ENCODE results near the gene HSPA12B.

DNA sequence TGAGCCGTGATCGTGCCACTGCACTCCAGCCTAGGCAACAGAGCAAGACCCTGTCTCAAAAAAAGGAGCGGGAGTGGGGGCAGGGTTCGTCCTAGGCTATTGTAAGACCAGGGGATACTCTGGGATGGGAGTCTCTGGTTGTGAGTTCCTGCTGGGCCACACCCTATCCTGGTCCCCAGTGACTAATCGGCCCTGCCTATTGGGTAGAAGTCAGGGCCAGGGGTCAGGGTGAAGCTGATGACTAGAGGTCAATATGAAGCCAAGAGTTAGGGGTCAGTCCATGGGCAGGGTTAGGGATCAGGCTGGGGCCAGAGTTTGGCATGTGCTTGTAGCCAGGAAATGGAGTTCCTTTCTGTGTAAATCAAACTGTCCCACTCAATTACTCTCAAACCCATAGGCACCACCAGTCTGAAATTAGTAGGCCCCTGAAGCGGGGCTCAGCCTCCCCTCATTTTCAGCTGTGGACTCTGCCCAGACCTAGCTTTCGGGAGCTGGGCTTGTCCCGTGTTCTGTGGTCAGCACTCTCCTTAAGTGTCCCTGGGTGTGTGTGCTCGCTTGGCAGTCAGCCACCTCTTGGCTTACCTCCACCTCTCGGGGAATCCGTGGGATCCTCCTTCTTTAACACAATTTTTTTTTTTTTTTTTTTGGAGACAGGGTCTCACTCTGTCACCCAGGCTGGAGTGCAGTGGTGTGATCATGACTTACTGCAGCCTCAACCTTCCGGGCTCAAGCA lies 1.8 kb downstream of the HSPA12B start:
- TF ChIP-seq, protein P1, sequence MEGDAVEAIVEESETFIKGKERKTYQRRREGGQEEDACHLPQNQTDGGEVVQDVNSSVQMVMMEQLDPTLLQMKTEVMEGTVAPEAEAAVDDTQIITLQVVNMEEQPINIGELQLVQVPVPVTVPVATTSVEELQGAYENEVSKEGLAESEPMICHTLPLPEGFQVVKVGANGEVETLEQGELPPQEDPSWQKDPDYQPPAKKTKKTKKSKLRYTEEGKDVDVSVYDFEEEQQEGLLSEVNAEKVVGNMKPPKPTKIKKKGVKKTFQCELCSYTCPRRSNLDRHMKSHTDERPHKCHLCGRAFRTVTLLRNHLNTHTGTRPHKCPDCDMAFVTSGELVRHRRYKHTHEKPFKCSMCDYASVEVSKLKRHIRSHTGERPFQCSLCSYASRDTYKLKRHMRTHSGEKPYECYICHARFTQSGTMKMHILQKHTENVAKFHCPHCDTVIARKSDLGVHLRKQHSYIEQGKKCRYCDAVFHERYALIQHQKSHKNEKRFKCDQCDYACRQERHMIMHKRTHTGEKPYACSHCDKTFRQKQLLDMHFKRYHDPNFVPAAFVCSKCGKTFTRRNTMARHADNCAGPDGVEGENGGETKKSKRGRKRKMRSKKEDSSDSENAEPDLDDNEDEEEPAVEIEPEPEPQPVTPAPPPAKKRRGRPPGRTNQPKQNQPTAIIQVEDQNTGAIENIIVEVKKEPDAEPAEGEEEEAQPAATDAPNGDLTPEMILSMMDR (IDR thresholded peaks at IDR 0.05; ENCODE audit: low read depth, low read length, poor library complexity, severe bottlenecking) = no peak
- TF ChIP-seq EZH2phosphoT487 (IDR thresholded peaks at IDR 0.05; ENCODE audit: borderline replicate concordance, low read length) = no peak
